SK-N-SH treated with all-trans-retinoic acid at 6 μM for 48 hours (cell line): ENCODE measurements around the gene SYT8.

Source experiments
- BACH2 ChIP-seq: fragments of 250-450 bp; sonication (Bioruptor Pico); IDR thresholded peaks from 2 replicates; pipeline ENCODE4 v1.9.0; 2021; ENCODE audit warnings: mild to moderate bottlenecking, borderline replicate concordance
- CSDC2 ChIP-seq: fragments of 250-450 bp; sonication (Bioruptor Pico); IDR thresholded peaks from 2 replicates; pipeline ENCODE4 v1.5.0; 2020; ENCODE audit warnings: mild to moderate bottlenecking, moderate library complexity
- RARB ChIP-seq: fragments of 250-450 bp; sonication (Bioruptor Pico); IDR thresholded peaks from 2 replicates; pipeline ENCODE4 v1.8.0; 2021; ENCODE audit warnings: mild to moderate bottlenecking, moderate library complexity
- TOX ChIP-seq: fragments of 250-450 bp; sonication (Bioruptor Pico); IDR thresholded peaks from 2 replicates; pipeline ENCODE4 v1.8.0; 2021; ENCODE audit warnings: mild to moderate bottlenecking, moderate library complexity, borderline replicate concordance
- ZFP30 ChIP-seq: fragments of 450-650 bp; formaldehyde crosslinking; IDR thresholded peaks from 2 replicates; pipeline ENCODE4 v1.5.0; 2022; ENCODE audit warnings: mild to moderate bottlenecking, moderate library complexity
- ZNF565 ChIP-seq: fragments of 450-650 bp; formaldehyde crosslinking; conservative IDR thresholded peaks from 2 replicates; pipeline ENCODE4 v1.5.0; 2020; ENCODE audit warnings: low read depth, mild to moderate bottlenecking, moderate library complexity
- TF ChIP-seq, protein P1 (sequence below): fragments of 250-450 bp; sonication (Bioruptor Pico); IDR thresholded peaks from 2 replicates; pipeline ENCODE4 v1.8.0; 2020; ENCODE audit warnings: mild to moderate bottlenecking, moderate library complexity, borderline replicate concordance
- TF ChIP-seq, protein P2 (sequence below): fragments of 250-450 bp; sonication (Bioruptor Pico); IDR thresholded peaks from 2 replicates; pipeline ENCODE4 v1.5.1; 2020; ENCODE audit warnings: low read depth, mild to moderate bottlenecking, moderate library complexity

DNA sequence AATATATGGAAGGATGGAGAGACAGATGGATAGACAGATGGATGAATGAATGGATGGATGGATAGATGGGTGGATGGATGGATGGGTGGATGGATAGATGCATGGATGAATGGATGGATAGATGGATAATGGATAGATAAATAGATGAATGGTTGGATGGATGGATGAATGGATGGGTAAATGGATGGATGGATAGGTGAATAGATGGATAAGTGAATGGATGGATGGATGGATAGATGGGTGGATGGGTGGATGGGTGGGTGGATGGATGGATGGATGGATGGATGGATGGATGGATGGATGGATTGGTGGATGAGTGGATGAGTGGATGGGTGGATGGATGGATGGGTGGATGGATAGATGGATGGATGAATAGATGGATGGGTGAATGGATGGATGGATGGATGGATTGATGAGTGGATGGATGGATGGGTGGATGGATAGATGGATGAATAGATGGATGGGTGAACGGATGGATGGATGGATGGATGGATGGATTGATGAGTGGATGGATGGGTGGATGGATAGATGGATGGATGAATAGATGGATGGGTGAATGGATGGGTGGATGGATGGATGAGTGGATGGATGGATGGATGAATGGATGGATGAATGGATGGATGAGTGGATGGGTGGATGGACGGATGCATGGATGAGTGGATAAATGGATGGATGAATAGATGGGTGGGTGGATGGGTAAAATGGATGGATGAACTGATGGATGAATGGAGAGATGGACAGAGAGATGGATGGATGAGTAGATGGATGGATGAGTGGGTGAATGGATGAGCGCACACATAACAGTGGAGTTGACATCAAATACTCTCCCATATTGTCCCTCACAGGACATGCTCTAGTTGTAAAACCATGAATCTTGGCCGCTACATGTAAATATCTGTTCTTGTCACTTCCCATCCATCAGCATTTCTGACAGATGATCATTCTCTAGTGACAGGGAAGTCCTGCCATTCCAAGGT is 26.9 kb downstream of the SYT8 start:
- TF ChIP-seq, protein P1, sequence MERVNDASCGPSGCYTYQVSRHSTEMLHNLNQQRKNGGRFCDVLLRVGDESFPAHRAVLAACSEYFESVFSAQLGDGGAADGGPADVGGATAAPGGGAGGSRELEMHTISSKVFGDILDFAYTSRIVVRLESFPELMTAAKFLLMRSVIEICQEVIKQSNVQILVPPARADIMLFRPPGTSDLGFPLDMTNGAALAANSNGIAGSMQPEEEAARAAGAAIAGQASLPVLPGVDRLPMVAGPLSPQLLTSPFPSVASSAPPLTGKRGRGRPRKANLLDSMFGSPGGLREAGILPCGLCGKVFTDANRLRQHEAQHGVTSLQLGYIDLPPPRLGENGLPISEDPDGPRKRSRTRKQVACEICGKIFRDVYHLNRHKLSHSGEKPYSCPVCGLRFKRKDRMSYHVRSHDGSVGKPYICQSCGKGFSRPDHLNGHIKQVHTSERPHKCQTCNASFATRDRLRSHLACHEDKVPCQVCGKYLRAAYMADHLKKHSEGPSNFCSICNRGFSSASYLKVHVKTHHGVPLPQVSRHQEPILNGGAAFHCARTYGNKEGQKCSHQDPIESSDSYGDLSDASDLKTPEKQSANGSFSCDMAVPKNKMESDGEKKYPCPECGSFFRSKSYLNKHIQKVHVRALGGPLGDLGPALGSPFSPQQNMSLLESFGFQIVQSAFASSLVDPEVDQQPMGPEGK (CRISPR knock-in tag), result no peak
- TF ChIP-seq ZNF565 (CRISPR knock-in tag) (no peak), TOX (CRISPR knock-in tag) (no peak), BACH2 (CRISPR knock-in tag) (no peak), RARB (CRISPR knock-in tag) (no peak), CSDC2 (no peak), ZFP30 (no peak)
- TF ChIP-seq, protein P2, sequence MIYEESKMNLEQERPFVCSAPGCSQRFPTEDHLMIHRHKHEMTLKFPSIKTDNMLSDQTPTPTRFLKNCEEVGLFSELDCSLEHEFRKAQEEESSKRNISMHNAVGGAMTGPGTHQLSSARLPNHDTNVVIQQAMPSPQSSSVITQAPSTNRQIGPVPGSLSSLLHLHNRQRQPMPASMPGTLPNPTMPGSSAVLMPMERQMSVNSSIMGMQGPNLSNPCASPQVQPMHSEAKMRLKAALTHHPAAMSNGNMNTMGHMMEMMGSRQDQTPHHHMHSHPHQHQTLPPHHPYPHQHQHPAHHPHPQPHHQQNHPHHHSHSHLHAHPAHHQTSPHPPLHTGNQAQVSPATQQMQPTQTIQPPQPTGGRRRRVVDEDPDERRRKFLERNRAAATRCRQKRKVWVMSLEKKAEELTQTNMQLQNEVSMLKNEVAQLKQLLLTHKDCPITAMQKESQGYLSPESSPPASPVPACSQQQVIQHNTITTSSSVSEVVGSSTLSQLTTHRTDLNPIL (CRISPR knock-in tag), result no peak
